Lung (tissue), 12 donors: ENCODE measurements around the gene ACTN3. TPM values are rescaled to one million over a fixed set of nuclear protein-coding genes. Genes with fewer than 3 reads are reported as not detected.

Experiments
- ATAC-seq: fragments of 200-7000 bp; cut with Tn5 transposase; one replicate; pipeline ENCODE4 v1.9.1; 2020; ENCODE audit warnings: moderate number of reproducible peaks; ENCODE audit not compliant: insufficient read depth, low FRiP score
- DNase-seq, 3 donors: peaks; one replicate each; pipeline ENCODE4 v3.0.0-alpha.2; 2013 to 2017
- H3K27ac ChIP-seq, 2 donors: one replicate each; pipeline ENCODE4 v1.5.1; 2013; ENCODE audit warnings: mild to moderate bottlenecking in 2 of 2, moderate library complexity in 2 of 2, control low read depth in 1 of 2, inconsistent platforms in 1 of 2, low read depth in 1 of 2, low read length in 1 of 2
- H3K27me3 ChIP-seq, 3 donors: one replicate each; pipeline ENCODE4 v1.5.1; 2013; ENCODE audit warnings: low read length in 2 of 3; ENCODE audit not compliant: control insufficient read depth in 3 of 3, insufficient read depth in 3 of 3
- H3K36me3 ChIP-seq, 4 donors: one replicate each; pipeline ENCODE4 v1.5.1; 2013; ENCODE audit warnings: low read length in 4 of 4, mild to moderate bottlenecking in 1 of 4, moderate library complexity in 1 of 4; ENCODE audit not compliant: control insufficient read depth in 4 of 4, insufficient read depth in 4 of 4
- H3K4me1 ChIP-seq, 5 donors: one replicate each; pipeline ENCODE4 v1.5.1; 2013; ENCODE audit warnings: low read length in 5 of 5, mild to moderate bottlenecking in 2 of 5, moderate library complexity in 1 of 5; ENCODE audit not compliant: control insufficient read depth in 5 of 5, insufficient read depth in 5 of 5
- H3K4me3 ChIP-seq: one replicate; pipeline ENCODE4 v1.5.1; 2013; ENCODE audit warnings: mild to moderate bottlenecking, control low read depth, moderate library complexity
- H3K9ac ChIP-seq, 2 donors: one replicate each; pipeline ENCODE4 v1.5.1; 2013; ENCODE audit warnings: low read length in 2 of 2, control low read depth in 1 of 2; ENCODE audit not compliant: insufficient read depth in 1 of 2
- H3K9me3 ChIP-seq, 4 donors: one replicate each; pipeline ENCODE4 v1.5.1; 2013; ENCODE audit warnings: low read length in 3 of 4, mild to moderate bottlenecking in 1 of 4, moderate library complexity in 1 of 4; ENCODE audit not compliant: control insufficient read depth in 4 of 4, insufficient read depth in 3 of 4
- WGBS, 2 donors: extraction: QIAGEN DNeasy Blood & Tissue Kit; methylation state at CpG; one replicate each; pipeline ENCODE4 v1.1.7; 2013; 5-methylcytosine and 5-hydroxymethylcytosine counted together
- polyA plus RNA-seq, 2 donors: library from polyadenylated mRNA; stranded (reverse); fragments of 200-250 nt; gene quantifications; one replicate each; pipeline ENCODE4 v1.2.1, GENCODE V29; 2013
- total RNA-seq, 2 donors: library from RNA; depleted of rRNA in 1 of 2; stranded (reverse); fragments of >200 nt in 1 of 2; gene quantifications; one replicate each; pipeline ENCODE4 v1.2.1, GENCODE V29; 2014 to 2021
- TF ChIP-seq, protein P1 (sequence below): IDR thresholded peaks from 2 replicates; pipeline ENCODE4 v1.5.1; 2012; ENCODE audit warnings: mild to moderate bottlenecking; ENCODE audit errors: control extremely low read depth, extremely low read depth
- donor health status: control.
- donor health status: control.
- donor health status: Bipolar disorder and iron deficiency.
- donor health status: healthy.
- donor health status: DM: yes; HTN: yes; CAD: no.

Gene ACTN3
- total and polyA plus RNA-seq, 4 donors = 0.04 to 0.15 (median 0.07) TPM; not detected in 1

DNA sequence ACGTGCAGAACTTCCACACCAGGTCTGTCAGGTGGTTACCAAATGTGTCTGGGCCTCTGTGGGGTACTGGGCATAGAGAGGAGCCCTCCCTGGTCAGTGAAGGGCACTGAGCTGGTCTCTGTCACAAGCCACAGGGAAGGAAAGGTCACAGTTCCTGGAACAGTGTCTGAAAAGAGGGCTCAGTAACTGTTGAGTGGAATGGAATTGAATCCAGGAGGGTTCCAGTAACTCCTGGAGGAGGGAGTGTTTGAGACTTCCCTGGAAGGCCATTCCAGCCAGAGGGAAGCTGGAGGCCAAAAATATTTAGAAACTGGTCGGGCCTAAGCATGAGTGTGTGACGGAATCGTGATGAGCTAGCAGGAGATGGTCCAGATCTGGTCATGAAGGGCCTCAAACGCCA, 7.9 kb downstream of the ACTN3 start:
- DNase-seq (no peak), ATAC-seq (no peak)
- WGBS, 2 donors = 77 to 81% methylated on average over 5 of the region's 5 CpGs
- Histone ChIP-seq H3K9ac (no peak overlapping the region), H3K4me3 (no peak overlapping the region), H3K4me1 (peaks cover 0 to 4% (median 0%) of the 10 kb centered on the region in 5 donors), H3K27me3 (peaks cover 0 to 15% (median 12%) of the 10 kb centered on the region in 3 donors), H3K36me3 (no peaks in the 10 kb centered on the region), H3K9me3 (no peaks in the 10 kb centered on the region), H3K27ac (no peak overlapping the region)
- TF ChIP-seq, protein P1, sequence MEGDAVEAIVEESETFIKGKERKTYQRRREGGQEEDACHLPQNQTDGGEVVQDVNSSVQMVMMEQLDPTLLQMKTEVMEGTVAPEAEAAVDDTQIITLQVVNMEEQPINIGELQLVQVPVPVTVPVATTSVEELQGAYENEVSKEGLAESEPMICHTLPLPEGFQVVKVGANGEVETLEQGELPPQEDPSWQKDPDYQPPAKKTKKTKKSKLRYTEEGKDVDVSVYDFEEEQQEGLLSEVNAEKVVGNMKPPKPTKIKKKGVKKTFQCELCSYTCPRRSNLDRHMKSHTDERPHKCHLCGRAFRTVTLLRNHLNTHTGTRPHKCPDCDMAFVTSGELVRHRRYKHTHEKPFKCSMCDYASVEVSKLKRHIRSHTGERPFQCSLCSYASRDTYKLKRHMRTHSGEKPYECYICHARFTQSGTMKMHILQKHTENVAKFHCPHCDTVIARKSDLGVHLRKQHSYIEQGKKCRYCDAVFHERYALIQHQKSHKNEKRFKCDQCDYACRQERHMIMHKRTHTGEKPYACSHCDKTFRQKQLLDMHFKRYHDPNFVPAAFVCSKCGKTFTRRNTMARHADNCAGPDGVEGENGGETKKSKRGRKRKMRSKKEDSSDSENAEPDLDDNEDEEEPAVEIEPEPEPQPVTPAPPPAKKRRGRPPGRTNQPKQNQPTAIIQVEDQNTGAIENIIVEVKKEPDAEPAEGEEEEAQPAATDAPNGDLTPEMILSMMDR = no peak

DNA sequence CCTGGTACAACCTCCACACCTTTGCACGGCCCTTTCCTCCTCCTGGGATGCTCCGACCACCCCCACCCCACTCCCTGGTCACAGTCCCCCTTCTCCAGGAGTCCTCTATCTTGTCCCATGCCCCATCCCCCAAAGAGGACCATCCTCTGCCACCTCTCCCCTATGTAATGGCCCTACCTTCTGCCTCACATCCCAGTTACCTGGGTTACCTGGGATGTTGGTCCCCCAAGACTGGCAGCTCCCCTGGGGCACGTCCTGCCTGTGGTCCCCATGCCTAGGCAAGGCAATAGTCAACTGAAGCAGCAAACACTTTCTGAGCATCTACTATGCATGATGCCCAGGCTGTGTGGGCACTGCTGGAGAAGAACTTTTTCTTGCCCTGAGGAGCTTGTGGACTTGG, 8.7 kb downstream of the ACTN3 start:
- ATAC-seq = no peak
- Histone ChIP-seq H3K9ac (no peak overlapping the region), H3K4me1 (peaks cover 0 to 4% (median 0%) of the 10 kb centered on the region in 5 donors), H3K36me3 (no peaks in the 10 kb centered on the region), H3K27me3 (peaks cover 0 to 15% (median 12%) of the 10 kb centered on the region in 3 donors), H3K27ac (no peak overlapping the region), H3K9me3 (no peaks in the 10 kb centered on the region), H3K4me3 (no peak overlapping the region)
- WGBS, 2 donors = 70 to 91% methylated on average over 3 of the region's 3 CpGs
- TF ChIP-seq, protein P1 = no peak
- DNase-seq = no peak

DNA sequence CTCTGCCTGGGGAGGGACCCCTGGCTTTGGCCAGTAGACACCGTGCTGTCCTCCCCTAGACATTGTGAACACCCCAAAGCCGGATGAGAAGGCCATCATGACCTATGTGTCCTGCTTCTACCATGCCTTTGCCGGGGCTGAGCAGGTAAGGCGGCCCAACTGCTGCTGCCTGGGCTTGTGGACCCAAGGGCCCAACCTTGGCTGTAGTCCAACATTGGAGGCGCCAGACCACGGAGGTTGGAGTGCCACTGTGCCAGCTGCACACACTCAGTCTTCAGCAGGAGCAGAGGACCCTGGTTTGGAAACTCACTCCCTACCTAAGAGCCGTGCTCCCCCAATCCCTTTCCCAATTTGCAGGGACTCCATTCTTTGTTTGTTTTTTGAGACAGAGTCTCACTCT, 9.4 kb downstream of the ACTN3 start:
- H3K4me3 ChIP-seq = no peak overlapping the region
- H3K9me3 ChIP-seq = no peaks in the 10 kb centered on the region
- H3K4me1 ChIP-seq = peaks cover 0 to 4% (median 0%) of the 10 kb centered on the region in 5 donors
- H3K9ac ChIP-seq = no peak overlapping the region
- TF ChIP-seq, protein P1 = no peak
- DNase-seq = no peak
- H3K27me3 ChIP-seq = peaks cover 0 to 15% (median 12%) of the 10 kb centered on the region in 3 donors
- no peak for ATAC-seq
- 81 to 87% methylated on average over 7 of the region's 7 CpGs for WGBS, 2 donors
- no peaks in the 10 kb centered on the region for H3K36me3 ChIP-seq
- H3K27ac ChIP-seq = no peak overlapping the region

DNA sequence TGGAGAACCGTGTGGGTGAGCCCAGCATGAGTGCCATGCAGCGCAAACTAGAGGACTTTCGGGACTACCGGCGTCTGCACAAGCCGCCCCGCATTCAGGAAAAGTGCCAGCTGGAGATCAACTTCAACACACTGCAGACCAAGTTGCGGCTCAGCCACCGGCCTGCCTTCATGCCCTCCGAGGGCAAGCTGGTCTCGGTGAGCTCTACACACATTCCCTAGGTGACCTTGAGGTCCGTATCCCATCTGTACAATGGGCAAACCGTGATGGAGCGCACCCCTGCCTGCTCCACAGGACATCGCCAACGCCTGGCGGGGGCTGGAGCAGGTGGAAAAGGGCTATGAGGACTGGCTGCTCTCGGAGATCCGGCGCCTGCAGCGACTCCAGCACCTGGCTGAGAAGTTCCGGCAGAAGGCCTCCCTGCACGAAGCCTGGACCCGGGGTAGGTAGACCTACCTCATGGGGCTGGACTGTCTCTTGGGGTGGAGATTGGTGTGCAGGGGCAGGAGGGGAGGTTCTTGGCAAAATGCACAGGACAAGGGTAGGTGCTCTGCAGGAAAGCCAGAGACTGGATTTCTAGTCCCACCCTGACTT, 11.1 kb downstream of the ACTN3 start:
- no peak overlapping the region for H3K4me3 ChIP-seq
- H3K36me3 ChIP-seq = no peaks in the 10 kb centered on the region
- H3K27me3 ChIP-seq = peaks cover 0 to 15% (median 12%) of the 10 kb centered on the region in 3 donors
- DNase-seq = no peak
- no peak overlapping the region for H3K27ac ChIP-seq
- peaks cover 0 to 4% (median 0%) of the 10 kb centered on the region in 5 donors for H3K4me1 ChIP-seq
- no peak for ATAC-seq
- WGBS, 2 donors = 93 to 94% methylated on average over 24 of the region's 24 CpGs
- H3K9me3 ChIP-seq = no peaks in the 10 kb centered on the region
- H3K9ac ChIP-seq = no peak overlapping the region
- TF ChIP-seq, protein P1 = no peak
